Left lung (tissue), 14 donors: ENCODE results near the gene PEX13. TPM values are rescaled to one million over a fixed set of nuclear protein-coding genes. Genes with fewer than 3 reads are reported as not detected.

Experiments
- ATAC-seq: fragments of 200-7000 bp; cut with Tn5 transposase; one replicate; pipeline ENCODE4 v1.9.1; 2020; ENCODE audit warnings: moderate library complexity
- DNase-seq, 4 donors: peaks; one replicate each; pipeline ENCODE4 v3.0.0-alpha.2; 2013 to 2020
- H3K27ac ChIP-seq, 2 donors: fragments of 200-600 bp; sonication (generic) in 1 of 2; one replicate each; pipeline versions ENCODE4 v1.5.0 to v1.8.0; 2020 to 2021
- H3K27me3 ChIP-seq, 2 donors: fragments of 200-600 bp; sonication (generic) in 1 of 2; one replicate each; pipeline versions ENCODE4 v1.5.0 to v1.8.0; 2020 to 2021
- H3K36me3 ChIP-seq, 2 donors: fragments of 200-600 bp; sonication (generic) in 1 of 2; one replicate each; pipeline versions ENCODE4 v1.5.0 to v1.8.0; 2020 to 2021
- H3K4me1 ChIP-seq, 2 donors: fragments of 200-600 bp; one replicate each; pipeline ENCODE4 v1.8.0; 2021
- H3K4me3 ChIP-seq, 2 donors: fragments of 200-600 bp; sonication (generic) in 1 of 2; one replicate each; pipeline versions ENCODE4 v1.5.0 to v1.8.0; 2020 to 2021; ENCODE audit warnings: mild to moderate bottlenecking in 1 of 2
- H3K9me3 ChIP-seq, 2 donors: fragments of 200-600 bp; sonication (generic) in 1 of 2; one replicate each; pipeline versions ENCODE4 v1.5.0 to v1.8.0; 2020 to 2021
- intact Hi-C, 2 donors: fragments of 100-400 bp; cut with DNase I; formaldehyde crosslinking; loops; one replicate each; pipeline versions ENCODE4 v1.11.2 to v1.14.2; 2022
- long read RNA-seq, 12 donors: library from polyadenylated mRNA in 2 of 12; unstranded in 2 of 12; transcript quantifications; one replicate each; pipeline ENCODE4 v2.0.0 and lab custom pipeline, GENCODE V29; 2019 to 2026
- polyA plus RNA-seq, 6 donors: library from polyadenylated mRNA; unstranded; fragments of 120-200 nt; gene quantifications; one replicate each; pipeline ENCODE4 v1.2.1, GENCODE V29; 2013; ENCODE audit not compliant: insufficient read length in 6 of 6
- total RNA-seq, 2 donors: library from RNA; stranded (reverse); fragmentation: NEBNext Ultra II Directional; extraction: Animal tissue kit (Norgen Biotek cat#: 25700); gene quantifications; one replicate each; pipeline ENCODE4 v1.2.1, GENCODE V29; 2021
- TF ChIP-seq, protein P1 (sequence below), 2 donors: fragments of 200-600 bp; sonication (generic) in 1 of 2; IDR thresholded peaks; one replicate each; pipeline versions ENCODE4 v1.5.0 to v1.8.0; 2021; ENCODE audit warnings: antibody characterized with exemption in 2 of 2
- donor health status: DM: no; HTN: yes; CAD: no.
- donor health status: DM: no; HTN: no; CAD: no.

The PEX13 gene, protein sequence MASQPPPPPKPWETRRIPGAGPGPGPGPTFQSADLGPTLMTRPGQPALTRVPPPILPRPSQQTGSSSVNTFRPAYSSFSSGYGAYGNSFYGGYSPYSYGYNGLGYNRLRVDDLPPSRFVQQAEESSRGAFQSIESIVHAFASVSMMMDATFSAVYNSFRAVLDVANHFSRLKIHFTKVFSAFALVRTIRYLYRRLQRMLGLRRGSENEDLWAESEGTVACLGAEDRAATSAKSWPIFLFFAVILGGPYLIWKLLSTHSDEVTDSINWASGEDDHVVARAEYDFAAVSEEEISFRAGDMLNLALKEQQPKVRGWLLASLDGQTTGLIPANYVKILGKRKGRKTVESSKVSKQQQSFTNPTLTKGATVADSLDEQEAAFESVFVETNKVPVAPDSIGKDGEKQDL
- 10 to 100 TPM; 25.5 to 31.0 TPM for total RNA-seq
- polyA plus RNA-seq, result 10 to 100 TPM; 24.7 to 31.4 (median 28.5) TPM
- long read RNA-seq, donor 1, full-length matches to known transcripts, result 8 of 20 reads
- long read RNA-seq, donor 1, partial matches to known transcripts, result 12 of 20 reads
- long read RNA-seq, donor 1, other reads (novel, unspliced or antisense), result 0 of 20 reads
- long read RNA-seq, donor 2, full-length matches to known transcripts, result 12 of 12 reads
- long read RNA-seq, donor 2, partial matches to known transcripts, result 0 of 12 reads
- long read RNA-seq, donor 2, other reads (novel, unspliced or antisense), result 0 of 12 reads
- long read RNA-seq, donor 3, full-length matches to known transcripts, result 2 of 2 reads
- long read RNA-seq, donor 3, partial matches to known transcripts, result 0 of 2 reads
- long read RNA-seq, donor 3, other reads (novel, unspliced or antisense), result 0 of 2 reads
- long read RNA-seq, donor 4, full-length matches to known transcripts, result 6 of 10 reads
- long read RNA-seq, donor 4, partial matches to known transcripts, result 1 of 10 reads
- long read RNA-seq, donor 4, other reads (novel, unspliced or antisense), result 3 of 10 reads
- long read RNA-seq, donor 5, full-length matches to known transcripts, result 4 of 4 reads
- long read RNA-seq, donor 5, partial matches to known transcripts, result 0 of 4 reads
- long read RNA-seq, donor 5, other reads (novel, unspliced or antisense), result 0 of 4 reads
- long read RNA-seq, donor 6, full-length matches to known transcripts, result 7 of 7 reads
- long read RNA-seq, donor 6, partial matches to known transcripts, result 0 of 7 reads
- long read RNA-seq, donor 6, other reads (novel, unspliced or antisense), result 0 of 7 reads
- long read RNA-seq, donor 7, full-length matches to known transcripts, result 5 of 5 reads
- long read RNA-seq, donor 7, partial matches to known transcripts, result 0 of 5 reads
- long read RNA-seq, donor 7, other reads (novel, unspliced or antisense), result 0 of 5 reads
- long read RNA-seq, donor 8, full-length matches to known transcripts, result 7 of 7 reads
- long read RNA-seq, donor 8, partial matches to known transcripts, result 0 of 7 reads
- long read RNA-seq, donor 8, other reads (novel, unspliced or antisense), result 0 of 7 reads
- long read RNA-seq, donor 9, result 0 reads
- long read RNA-seq, donor 10, full-length matches to known transcripts, result 10 of 10 reads
- long read RNA-seq, donor 10, partial matches to known transcripts, result 0 of 10 reads
- long read RNA-seq, donor 10, other reads (novel, unspliced or antisense), result 0 of 10 reads
- long read RNA-seq, donor 11, full-length matches to known transcripts, result 3 of 3 reads
- long read RNA-seq, donor 11, partial matches to known transcripts, result 0 of 3 reads
- long read RNA-seq, donor 11, other reads (novel, unspliced or antisense), result 0 of 3 reads
- long read RNA-seq, donor 12, full-length matches to known transcripts, result 2 of 2 reads
- long read RNA-seq, donor 12, partial matches to known transcripts, result 0 of 2 reads
- long read RNA-seq, donor 12, other reads (novel, unspliced or antisense), result 0 of 2 reads

DNA sequence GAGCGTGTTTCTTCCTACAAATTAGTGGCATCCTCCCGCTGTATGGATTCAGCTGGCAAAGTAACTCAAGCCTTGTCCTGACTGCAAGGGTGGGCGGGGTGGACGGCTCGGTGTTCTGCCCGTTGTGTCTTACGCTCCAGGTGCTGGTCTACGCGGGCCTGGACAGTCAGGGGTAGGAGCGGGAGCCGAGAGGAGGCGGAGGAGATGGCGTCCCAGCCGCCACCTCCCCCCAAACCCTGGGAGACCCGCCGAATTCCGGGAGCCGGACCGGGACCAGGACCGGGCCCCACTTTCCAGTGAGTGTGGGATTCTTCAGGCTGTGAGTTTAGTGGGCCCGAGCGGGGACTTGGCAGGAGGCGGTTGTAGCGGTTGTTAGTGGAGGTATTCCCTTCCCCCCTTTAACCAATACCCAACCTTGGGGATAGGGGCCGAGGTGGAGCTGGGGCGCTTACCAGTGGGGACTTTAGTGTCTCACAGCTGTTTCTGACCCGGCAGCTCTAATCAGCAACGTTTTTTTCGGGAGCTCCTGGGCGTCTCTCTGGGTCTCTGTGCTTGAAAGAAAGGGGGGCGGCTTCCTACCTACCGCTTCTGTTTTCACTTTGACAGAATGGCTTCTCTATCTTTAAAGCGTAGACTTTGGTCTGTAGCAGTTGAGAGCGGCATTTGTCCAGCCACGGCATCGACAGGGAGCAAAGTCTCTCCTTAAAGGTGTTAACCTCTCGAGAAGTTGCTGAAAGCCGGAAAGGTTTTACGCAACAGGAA is at the start of gene PEX13, which contains the start of gene PUS10:
Gene PEX13 (plus strand): TSS at position 165 of the 762 bp plus-strand sequence. CDS start 40 bp downstream, at position 205.
Gene PUS10 (minus strand): TSS at position 700 of the 762 bp plus-strand sequence. CDS start 6,365 bp downstream, outside the sequence.
- intact Hi-C loops, result no loop called here
- DNase-seq, result peak; percentile 36 to 92 (median 83)
- peak within 1 kb of the TSS; percentile 87 to 92 for H3K27ac ChIP-seq
- H3K9me3 ChIP-seq, result no peaks in the 10 kb centered on the region
- peak within 1 kb of the TSS; percentile 95 to 97 for H3K4me3 ChIP-seq
- ATAC-seq, result peak; percentile 92
- H3K36me3 ChIP-seq, result peaks cover 0 to 19% of the 10 kb centered on the region in 2 donors
- H3K4me1 ChIP-seq, result peaks cover 0 to 67% of the 10 kb centered on the region in 2 donors
- TF ChIP-seq, protein P1, sequence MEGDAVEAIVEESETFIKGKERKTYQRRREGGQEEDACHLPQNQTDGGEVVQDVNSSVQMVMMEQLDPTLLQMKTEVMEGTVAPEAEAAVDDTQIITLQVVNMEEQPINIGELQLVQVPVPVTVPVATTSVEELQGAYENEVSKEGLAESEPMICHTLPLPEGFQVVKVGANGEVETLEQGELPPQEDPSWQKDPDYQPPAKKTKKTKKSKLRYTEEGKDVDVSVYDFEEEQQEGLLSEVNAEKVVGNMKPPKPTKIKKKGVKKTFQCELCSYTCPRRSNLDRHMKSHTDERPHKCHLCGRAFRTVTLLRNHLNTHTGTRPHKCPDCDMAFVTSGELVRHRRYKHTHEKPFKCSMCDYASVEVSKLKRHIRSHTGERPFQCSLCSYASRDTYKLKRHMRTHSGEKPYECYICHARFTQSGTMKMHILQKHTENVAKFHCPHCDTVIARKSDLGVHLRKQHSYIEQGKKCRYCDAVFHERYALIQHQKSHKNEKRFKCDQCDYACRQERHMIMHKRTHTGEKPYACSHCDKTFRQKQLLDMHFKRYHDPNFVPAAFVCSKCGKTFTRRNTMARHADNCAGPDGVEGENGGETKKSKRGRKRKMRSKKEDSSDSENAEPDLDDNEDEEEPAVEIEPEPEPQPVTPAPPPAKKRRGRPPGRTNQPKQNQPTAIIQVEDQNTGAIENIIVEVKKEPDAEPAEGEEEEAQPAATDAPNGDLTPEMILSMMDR (IDR thresholded peaks at IDR 0.05), result no peak
- no peaks in the 10 kb centered on the region for H3K27me3 ChIP-seq

DNA sequence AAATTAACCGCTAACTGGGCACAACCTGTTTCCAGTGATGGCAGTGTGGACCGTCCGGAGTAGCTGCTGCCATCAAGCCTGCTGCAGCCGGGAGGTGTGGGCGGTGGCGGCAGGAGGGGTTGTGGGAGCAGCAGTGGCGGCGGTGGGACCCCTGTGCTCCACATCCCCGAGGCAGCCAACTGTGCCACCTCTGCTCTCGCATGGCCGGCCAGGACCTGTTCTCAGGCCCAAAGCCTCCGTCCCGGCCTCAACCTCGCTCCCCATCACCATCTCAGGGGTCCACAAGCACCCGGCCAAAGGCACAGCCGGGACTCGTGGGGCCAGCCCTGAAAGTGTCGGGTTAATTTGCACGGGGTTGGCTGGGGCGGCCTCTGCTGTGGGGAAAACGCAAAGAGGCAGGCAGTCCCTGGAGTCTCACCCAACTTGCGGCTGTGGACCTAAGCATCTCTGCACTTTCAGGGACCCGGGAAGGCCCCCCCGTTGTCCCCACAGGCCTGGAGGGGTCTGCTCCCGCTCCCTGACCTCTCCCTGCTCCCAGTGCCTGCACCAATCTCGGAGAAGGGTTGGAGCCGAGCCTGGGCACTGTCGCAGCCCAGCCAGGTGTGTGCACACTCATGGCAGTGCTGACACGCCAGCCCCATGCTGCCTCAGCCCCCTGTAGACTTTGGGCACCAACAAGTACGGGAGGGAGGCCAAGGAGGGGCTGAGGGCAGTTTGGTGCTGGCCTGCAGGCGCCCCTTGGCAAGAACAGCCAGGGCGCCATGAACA is 44.4 kb upstream of the PEX13 start:
- ATAC-seq (no peak), DNase-seq (no peak)
- TF ChIP-seq, protein P1 (IDR thresholded peaks at IDR 0.05), result no peak
- H3K36me3 ChIP-seq, result peaks cover 0 to 4% of the 10 kb centered on the region in 2 donors
- intact Hi-C loops, result no loop called here
- H3K9me3 ChIP-seq, result no peaks in the 10 kb centered on the region
- H3K4me1 ChIP-seq, result no peaks in the 10 kb centered on the region
- H3K27me3 ChIP-seq, result no peaks in the 10 kb centered on the region
- H3K27ac ChIP-seq, result no peak overlapping the region
- H3K4me3 ChIP-seq, result no peak overlapping the region

DNA sequence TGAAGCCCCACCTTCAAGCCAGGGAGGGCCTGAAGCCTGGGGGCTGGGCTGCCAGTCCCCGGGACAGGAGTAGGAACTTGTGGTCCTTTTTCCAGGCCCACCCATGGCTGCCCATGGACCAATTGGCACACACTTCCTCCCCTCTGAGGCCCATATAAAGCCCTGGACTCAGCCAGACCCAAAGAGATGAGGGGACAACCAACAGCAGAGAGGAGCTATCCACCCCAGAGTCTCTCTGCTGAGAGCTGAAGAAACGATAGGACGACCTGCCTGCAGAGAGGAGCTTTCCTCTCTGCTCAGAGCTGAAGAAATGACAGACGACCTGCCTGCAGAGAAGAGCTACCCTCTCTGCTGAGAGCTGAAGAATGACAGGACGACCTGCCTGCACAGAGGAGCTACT is 43.8 kb upstream of the PEX13 start:
- intact Hi-C loops, result no loop called here
- no peak overlapping the region for H3K4me3 ChIP-seq
- peaks cover 0 to 4% of the 10 kb centered on the region in 2 donors for H3K36me3 ChIP-seq
- no peaks in the 10 kb centered on the region for H3K27me3 ChIP-seq
- H3K27ac ChIP-seq, result no peak overlapping the region
- no peak for DNase-seq
- TF ChIP-seq, protein P1 (IDR thresholded peaks at IDR 0.05), result no peak
- no peaks in the 10 kb centered on the region for H3K4me1 ChIP-seq
- H3K9me3 ChIP-seq, result no peaks in the 10 kb centered on the region
- ATAC-seq, result no peak
